Measurements from ENCODE around the gene SEMA5B.
A peak's percentile ranks its signal among the peaks of the same experiment; 100 is the strongest.

The SEMA5B gene

DNA sequence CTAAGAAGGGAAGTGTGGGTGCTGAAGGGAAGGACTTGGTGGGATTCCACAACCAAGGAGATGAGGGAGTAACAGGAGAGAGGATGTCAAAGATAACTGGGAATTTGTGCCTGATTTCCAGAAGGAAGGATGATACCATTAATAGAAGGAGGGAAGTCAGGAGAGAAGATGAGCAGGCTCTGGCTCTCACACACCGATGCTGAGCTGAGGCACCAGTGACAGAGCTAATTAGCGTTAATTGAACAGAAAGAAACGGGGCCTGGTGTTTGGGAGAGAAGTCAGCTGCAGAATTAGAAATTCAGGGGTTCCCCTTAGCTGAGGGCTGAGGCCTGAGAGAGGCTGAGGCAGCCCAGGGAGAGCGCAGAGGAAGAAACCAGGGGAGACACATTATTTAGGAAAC, 27.4 kb upstream of the SEMA5B start:
- no peak for DNase-seq (ENCODE audit: low spot score)

DNA sequence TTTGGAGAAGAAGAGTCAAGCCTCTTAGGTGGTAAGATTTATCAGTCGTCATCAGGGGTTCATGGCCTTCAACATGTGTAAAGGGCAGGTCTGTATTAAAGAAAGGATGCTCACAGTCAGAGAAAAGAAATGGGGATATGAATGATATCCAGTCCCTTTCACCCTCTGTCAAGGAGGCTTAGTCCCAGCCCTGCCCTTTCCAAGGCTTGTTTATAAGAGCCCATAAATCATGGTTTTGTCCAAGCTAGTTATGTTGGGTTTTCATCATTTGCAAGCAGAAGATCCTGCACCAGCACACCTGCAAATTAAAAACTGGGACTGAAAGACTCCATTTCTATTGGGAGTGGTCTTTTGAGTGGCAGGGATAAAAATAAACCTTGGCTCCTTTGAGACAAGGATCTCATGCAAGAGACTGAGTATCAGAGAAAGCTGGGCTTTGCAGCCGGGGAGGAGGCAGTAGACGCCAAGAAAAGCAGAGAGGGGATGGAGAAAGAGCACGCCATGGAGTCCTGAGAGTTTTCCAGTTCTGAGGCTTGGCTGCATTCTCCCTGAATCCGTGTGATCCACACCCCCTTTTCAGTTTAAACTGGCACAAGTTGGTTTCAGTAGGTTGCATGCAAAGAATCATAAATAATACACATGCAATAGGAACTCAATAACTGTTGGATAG, 26.7 kb upstream of the SEMA5B start:
- no peak for DNase-seq (ENCODE audit: low spot score)

DNA sequence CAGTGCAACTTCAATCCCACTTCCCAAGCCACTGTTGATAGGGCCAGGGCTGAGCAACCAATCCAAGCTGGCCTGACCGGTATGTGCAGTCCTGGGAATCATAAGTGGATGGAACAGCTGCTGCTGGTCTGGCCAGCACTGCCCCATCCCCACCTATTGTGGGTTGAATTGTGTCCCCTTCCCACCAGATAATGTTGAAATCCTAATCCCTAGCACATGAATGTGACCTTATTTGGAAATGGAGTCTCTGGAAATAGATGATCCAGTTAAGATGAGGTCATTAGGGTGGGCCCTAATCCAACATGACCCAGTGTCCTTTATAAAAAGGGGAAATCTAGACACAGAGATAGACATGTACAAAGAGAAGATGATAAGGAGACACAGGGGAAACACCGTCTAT, 25.5 kb upstream of the SEMA5B start:
- no peak for DNase-seq (ENCODE audit: low spot score)

DNA sequence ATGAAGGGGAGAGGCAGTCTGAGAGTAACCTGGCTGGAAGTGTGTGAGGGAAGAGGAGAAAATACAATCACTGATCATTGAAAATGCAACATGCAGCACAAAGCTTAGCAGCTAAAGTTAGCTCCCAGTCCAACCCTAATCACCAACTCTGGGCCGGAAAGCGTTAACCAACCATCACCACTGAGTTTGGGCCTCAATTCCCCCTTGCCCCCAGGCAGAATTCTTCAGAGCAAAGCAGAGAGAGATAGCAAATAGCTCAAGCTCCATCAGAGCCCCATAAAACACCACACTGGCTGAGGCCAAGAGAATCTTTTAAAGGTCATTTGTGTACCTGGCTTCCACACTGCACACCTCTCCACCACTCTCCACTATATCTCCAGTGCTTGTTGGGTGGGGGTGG, 23.1 kb upstream of the SEMA5B start:
- no peak for DNase-seq (ENCODE audit: low spot score)

DNA sequence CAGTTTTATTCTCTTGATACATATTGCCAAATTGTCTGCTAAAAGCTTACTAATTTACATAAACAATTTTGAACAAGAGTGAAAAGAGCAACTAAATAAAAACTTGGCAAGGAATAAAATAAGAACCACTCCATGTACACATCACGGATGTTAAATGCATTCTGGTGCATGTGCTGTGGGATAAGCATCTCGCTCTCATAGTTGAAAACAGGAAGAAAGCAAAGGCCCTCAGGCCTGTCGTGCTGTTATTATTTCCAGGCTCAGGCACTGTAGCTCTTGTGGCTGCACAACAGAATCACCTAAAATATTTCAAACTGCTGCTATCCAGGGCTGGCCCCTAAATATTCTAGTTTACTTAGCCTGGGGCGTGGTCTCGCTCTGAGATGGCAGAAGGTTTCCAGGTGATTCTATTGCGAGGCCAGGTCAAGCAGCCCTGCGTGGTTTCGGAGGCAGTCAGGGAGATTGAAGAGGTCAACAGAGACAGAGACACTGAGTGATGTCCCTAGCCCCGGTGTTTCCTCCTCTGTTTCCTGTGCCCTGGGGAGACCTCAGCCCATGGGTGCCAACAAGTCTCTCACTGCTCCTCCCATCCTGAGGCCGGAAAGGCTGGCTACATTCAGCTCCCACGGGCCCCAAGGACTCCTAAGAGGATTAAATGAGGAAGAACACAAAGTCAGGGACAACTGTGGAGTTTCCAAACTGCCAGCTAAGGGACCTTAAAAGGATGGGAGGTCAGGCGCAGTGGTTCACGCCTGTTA, 21.1 kb upstream of the SEMA5B start:
- no peak for DNase-seq (ENCODE audit: low spot score)

DNA sequence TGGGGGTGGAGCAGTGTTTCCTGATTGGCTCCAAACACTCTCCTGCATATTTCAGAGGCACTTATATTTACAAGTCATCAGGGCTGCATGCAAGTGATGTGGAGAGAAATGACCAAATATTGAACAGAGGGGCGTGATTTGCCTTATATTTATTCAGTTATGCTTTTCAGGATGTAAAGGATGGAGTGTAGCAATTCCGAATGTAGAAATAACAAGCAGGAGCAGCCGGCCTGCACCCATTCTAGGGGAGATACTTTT, 19.4 kb upstream of the SEMA5B start:
- DNase-seq (ENCODE audit: low spot score), result no peak

DNA sequence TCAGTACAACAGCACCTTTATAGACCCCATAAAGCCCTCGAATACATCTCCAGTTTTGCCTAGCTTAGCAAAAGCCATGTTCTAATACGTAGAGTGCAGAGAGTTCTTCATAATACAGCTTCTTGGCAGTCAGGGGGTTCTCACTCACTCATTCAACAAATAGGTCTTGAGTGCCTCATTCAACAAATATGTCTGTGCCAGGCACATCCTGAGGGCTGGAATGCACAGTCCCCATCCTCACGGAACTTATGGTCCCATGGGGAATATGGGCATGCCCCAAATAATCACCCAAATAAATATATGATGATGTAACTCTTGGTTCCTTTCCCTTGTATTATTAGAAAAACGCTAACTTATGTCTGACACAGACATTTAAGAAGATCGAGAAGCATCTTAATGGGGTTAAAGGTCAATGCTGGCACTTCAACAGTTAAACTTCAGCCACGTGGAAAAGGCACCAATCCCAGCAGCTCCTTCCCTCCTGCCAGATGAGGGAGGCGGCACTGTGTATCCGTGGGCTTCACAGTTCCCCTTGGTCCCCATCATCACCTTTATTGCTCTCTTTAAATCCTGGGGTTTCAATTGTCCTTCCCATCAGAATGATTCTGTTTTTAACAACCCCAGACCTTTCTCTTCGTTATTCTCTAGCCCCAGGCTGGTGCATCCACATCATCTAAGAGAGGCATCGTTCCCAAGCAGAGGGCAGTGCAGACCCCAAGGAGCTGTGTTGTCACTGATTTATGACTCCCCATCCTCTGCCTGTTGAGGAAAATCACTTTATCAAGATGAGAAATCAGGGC, 18.9 kb upstream of the SEMA5B start:
- no peak for DNase-seq (ENCODE audit: low spot score)

DNA sequence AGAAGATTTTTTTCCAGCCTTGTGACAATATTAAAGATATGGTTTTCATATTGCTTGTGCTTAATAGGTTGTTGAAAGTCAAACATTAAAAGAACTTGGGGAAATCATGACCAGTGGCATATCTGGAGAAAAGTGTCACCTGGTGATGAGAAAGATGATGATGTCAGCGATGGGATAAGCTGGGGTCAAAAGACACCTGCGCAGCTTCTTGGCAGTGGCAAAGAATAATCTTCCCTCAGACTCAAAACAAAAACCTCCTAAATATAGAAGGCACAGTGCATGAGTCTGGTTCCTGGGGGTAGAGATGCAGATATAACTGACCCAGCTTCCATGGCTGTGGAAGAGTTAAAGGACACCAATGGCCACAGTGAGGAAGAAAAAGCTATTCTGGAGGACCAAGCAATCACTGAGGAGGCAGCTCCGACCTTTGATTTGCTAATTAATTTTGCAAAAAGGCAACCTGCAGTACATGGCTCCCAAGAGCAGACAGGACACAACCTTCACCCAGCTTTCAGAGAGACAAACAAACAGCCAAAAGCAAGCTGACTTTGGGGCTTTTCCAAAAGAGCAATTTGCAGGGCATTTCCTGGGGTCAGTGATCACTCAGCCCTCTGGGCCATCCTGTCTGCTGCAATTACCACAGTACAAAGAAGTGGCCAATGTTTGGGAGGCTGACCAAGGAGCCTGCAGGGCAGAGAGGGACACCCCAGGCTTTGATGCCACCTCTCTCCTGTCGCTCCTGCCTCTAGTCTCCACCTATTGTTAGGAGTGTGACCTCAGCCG, 17.6 kb upstream of the SEMA5B start:
- no peak for DNase-seq (ENCODE audit: low spot score)

DNA sequence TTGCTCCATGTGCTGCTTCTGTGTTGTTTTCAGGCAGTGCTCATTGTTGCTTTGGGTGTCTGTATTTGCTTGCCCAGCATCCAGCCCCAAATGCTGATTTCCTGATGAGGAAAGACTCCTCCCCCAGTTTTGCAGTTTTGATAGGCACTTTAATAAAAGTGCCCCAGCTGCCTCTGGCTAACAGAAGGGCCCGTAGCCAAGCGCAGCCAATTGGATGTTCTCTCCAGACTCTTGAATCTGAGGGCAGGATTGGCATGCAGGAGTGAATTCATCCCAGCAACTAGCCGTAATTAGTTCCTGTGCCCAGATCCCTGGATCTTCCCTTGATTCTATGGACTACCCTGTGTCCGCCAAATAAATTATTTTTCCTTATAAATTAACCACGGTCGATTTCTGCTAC, 14.8 kb upstream of the SEMA5B start:
- no peak for DNase-seq (ENCODE audit: low spot score)

DNA sequence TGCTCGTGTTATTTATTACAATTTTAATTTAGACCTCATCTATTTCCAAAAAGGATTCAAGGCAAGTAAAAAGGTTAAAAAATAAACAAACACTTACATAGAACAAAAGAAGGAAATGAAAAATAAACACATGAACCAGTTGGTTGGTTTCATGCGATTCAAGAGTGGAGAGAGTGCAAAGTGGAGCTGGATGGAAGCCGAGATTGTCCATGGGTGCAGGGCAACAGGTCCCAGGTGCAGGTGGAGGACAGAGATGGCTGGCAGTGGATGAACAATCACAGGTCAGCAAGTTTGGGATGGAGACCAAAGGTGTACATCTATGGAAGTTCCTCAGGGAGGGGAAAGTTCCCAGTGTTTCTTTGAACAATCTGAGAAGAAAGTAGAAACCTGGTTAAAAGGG, 11.6 kb upstream of the SEMA5B start:
- DNase-seq (ENCODE audit: low spot score), result no peak

DNA sequence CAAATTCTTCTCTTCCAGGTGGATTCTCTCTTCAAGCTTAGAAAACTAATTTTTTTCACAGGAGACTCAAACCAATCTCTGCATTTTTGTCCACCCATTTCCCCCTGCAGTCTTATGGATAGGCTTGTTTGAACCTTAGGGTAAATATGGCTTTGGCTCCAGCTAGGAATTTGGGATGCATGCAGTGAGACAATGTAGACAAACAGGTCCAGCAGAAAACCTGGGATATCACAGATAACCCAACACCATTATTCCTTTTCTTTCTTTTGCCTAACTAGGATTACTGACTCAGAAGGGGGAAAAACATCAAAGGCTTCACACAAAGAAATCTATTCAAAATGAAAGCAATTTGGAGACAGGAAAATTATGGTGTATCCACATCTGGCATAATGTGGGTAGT, 11.2 kb upstream of the SEMA5B start:
- no peak for DNase-seq (ENCODE audit: low spot score)

DNA sequence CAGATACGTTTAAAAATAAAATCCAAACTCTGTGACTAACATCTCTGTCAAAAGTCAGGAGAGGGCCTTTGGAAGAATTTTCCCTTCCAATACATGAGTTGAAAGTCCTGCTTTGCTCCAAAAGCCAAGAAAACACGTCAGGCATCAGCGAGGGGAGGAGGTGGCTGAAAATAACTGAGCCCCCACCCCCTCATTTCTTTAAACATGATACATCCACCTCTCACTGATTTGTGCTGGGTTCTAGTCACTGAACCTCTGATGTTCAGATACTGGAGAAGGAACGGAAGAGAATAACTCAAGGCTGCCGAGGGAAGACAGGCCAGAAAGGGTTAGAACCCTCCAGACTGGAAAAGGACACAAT, 9.4 kb upstream of the SEMA5B start:
- DNase-seq (ENCODE audit: low spot score), result no peak

DNA sequence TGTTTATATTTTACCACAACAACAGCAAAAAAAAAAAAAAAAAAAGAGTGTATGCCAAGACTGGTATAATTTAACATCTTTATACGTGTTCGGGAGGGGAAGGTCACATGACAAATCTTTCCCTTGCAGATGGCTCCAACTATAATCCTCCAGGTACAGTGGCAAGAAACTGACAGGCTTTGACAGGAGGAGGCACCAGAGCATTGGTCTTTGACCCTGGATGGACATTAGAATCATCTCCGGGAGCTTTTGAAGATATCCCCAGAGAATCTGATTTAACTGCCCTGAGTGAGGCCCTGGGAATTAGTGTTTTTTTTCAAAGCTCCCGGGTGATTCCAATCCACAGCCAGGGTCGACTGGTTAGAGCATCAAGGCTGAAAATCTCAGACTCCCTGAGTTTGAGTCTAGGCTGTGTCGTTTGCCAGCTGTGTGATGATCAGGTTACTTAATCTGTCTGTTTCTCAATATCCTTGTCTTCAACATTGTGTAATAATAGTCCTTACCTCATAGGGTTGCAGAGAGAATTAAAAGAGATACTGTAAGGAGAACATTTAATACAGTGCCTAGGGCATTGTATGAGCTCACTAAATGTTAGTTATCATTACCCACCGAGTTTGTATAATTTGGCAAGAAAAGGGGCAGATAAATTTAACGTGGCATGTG, 8.9 kb upstream of the SEMA5B start:
- DNase-seq (ENCODE audit: low spot score), result no peak

DNA sequence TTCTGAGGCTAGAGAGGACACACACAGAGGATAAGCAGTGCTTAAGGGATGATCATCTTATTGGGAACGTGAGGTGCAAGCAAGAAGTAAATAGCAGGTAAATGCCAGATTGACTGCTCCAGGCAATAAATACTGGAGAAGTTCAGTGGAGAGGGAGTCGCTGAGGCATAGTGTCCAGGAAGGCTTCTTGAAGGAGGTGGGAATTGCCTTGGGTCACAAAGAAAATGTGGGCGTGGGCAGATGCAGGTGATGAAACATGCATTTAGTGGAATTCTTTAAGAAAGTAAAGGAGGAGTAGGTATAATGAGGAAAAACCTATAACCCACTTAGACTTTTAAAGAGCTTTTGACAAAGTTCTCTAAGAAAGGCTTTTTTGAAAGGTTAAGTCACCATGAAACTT, 7.4 kb upstream of the SEMA5B start:
- no peak for DNase-seq (ENCODE audit: low spot score)

DNA sequence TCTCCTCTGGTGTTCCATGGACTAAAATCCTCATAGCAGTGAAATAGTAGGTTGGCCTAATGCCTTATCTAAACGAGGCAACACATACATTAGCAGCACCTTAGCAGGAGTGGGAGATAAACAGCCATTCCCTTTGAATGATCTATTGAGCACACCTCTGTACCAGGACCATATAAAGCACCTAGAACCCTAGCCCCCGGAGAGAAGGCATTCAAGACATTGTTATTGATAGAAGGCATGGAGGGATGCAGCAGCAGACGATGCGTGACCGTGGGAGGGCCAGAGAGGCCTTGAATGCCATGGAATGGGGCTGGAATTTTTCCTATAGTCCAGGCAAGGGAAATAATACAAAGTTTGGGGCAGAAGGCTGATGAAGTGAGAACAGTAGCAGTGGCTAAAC, 6.6 kb upstream of the SEMA5B start:
- no peak for DNase-seq (ENCODE audit: low spot score)

DNA sequence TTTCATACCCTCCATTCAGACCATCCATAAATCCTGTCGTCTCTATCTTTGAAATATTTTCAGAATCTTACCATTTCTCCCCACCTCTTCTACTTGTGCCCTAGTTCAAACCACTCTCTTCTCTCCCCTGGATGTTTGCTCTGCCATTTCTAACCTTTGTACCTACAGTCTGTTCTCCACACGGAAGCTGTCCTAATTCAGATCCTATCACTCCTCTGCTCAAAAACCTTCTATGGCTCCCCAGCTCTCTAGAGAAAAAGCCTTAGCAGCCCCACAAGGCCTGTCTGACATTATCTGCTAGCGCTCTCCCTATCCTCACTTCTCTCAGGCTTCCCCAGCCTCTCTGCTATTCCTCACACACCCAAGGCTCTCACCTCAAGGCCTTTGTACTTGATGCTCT, 4.5 kb upstream of the SEMA5B start:
- no peak for DNase-seq (ENCODE audit: low spot score)

DNA sequence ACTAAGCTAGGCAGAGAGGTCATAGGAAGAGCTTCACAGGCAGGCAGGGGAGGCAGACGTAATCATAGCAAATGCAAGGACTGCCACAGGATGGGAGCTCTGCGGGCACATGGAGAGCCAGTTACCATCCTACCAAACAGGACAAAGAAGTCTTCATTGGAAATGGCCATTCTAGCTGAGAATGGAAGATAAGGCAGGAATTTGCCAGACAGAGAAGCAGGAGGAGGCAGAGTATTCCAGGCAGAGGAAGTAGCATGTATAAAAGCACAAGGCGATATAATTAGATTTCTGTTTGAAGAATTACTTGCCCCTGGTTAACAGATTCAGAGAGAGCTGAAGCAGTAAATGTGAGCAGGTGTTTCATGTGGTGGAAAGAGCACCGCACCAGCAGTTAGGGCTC, 3.5 kb upstream of the SEMA5B start:
- no peak for DNase-seq (ENCODE audit: low spot score)

DNA sequence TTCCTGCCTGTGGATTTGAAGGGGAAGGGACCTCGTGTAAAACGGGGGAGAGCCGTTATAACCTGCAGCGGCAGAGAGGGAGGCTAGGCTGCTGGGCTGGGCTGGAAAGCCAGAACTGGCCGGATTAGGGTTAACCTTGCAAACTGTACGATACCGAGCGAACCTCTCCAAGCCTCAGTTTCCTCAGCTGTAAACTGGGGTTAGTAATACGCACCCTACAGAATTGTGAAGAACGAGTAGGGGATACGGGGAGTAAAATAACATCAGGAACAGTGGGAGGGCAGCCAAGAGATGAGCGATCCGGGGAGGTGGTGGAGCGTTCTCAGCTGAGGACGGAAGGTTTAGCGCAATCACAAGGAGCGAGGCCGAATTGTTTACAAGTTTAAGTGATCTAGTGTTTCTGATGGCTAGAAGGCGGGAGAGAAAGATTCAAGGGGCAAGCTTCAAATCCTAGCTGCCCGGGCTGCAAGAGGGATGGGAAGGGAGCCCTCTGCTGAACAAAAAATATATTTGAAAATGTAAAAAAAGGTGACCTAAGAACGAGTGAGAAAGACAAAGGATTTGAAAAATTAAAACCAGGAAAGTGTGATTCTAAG, 768 bp upstream of the SEMA5B start:
- DNase-seq (ENCODE audit: low spot score), result peak; percentile 73

DNA sequence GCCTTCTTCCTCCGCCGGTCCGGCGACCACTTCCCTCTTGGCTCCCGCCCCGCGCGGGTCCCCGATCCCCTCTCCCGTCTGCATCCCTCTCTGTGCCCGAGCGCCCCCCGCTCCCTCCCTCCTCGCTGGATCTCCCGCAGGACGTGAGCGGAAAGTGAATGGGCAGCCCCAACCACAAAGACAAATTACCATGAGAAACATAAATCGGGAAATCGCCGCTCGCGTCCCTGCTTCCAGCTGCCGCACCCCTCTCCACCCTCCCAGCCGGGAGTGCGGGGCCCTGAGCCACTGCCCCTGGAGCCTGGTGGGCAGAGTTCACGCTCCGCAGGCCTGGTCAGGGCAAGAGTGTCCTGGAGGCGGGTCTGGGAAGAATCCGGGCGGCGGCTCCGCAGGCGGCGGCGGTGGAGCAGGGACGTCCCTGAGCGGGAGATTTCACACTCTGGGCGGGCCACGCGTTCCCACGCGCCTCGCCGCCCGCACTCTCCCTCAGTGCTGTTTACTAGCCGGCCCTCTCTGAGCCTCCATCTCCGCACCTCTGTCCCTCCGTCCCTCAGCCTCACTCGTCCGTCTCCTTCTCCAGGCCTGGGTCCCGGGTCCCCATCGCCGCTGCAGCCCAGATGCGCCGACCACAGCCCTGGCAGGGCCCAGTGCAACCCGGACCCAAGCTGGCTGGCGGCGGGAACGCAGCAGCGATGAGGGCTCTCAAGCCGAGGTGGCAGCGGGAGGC, 835 bp downstream of the SEMA5B start:
- peak; percentile 33 for DNase-seq (ENCODE audit: low spot score)

DNA sequence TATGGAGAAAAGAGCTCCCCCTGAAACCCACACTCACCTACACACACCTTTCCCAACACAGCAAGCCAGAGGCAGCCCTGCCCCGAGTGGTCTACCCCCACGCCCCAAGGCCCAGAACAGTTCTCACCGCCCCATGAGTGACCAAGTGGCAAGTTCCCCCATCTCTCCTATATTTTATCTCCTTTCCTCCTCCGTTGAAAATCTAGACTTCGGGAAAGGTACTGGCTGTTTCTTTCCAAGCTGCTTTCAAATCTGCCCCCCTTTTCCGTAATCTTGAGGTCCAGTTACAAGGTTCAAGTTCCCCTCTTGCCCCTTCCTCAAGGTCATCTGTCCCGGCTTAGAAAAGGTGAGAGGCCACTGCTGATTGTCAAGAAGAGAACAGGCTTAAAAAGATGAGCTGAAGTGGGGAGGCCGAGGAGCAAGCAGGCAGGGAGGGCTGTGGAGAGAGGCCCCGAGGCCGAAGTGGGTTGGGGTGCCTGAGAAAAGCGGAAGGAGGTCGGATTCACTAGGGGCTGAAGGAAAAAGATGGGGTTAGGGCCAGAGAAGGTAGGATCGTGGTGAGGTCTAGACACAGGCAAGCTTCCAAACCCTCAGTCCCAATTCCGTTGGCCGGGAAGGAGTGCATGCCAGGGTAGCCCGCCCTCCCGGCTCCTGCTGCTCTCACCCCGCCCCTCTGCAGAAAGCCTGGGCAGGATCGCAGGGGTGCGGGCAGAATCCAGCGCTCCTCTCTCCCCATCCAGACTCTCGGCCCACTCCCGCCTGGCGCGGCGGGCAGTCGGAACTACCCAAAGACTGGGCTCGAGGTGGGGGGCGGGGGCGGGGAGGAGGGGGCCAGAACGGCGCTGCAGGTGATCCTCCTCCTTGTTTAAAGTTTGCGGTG, 1.7 kb downstream of the SEMA5B start:
- DNase-seq (ENCODE audit: low spot score), result peak; percentile 25

All from hepatic stellate cell (primary cell).